ENCODE measurements around the gene GNPTG.
A peak's percentile ranks its signal among the peaks of the same experiment; 100 is the strongest.

GNPTG gene

GRCh38 chr16:1401061-1401757, 49.5 kb downstream of the GNPTG start:
- no peak for DNase-seq (ENCODE audit: low read depth, low spot score)
- H3K4me3 ChIP-seq (ENCODE audit: low read depth, low read length): no peak overlapping the region
- TF ChIP-seq CTCF (IDR thresholded peaks at IDR 0.05; ENCODE audit: low read depth, low read length): no peak
- in situ Hi-C loops (cut with HindIII; ENCODE audit: low sequenced_read_pairs): no loop called here

GRCh38 chr16:1401758-1402154, 50.0 kb downstream of the GNPTG start:
- no peak for TF ChIP-seq CTCF (IDR thresholded peaks at IDR 0.05; ENCODE audit: low read depth, low read length)
- in situ Hi-C loops (cut with HindIII; ENCODE audit: low sequenced_read_pairs): no loop called here
- no peak overlapping the region for H3K4me3 ChIP-seq (ENCODE audit: low read depth, low read length)
- DNase-seq (ENCODE audit: low read depth, low spot score): no peak

- in situ Hi-C loops (cut with HindIII; ENCODE audit: low sequenced_read_pairs): no loop called here
- no peak overlapping the region for H3K4me3 ChIP-seq (ENCODE audit: low read depth, low read length)
- no peak for DNase-seq (ENCODE audit: low read depth, low spot score)
- TF ChIP-seq CTCF (IDR thresholded peaks at IDR 0.05; ENCODE audit: low read depth, low read length): no peak
Observed at GRCh38 chr16:1403036-1403435, 51.3 kb downstream of the GNPTG start.

GRCh38 chr16:1403733-1404132, 52.0 kb downstream of the GNPTG start:
- TF ChIP-seq CTCF (IDR thresholded peaks at IDR 0.05; ENCODE audit: low read depth, low read length): no peak
- in situ Hi-C loops (cut with HindIII; ENCODE audit: low sequenced_read_pairs): no loop called here
- H3K4me3 ChIP-seq (ENCODE audit: low read depth, low read length): no peak overlapping the region
- no peak for DNase-seq (ENCODE audit: low read depth, low spot score)

GRCh38 chr16:1407753-1408152, 56.0 kb downstream of the GNPTG start:
- DNase-seq (ENCODE audit: low read depth, low spot score): peak; percentile 28
- H3K4me3 ChIP-seq (ENCODE audit: low read depth, low read length): peak overlapping the region; percentile 59
- in situ Hi-C loops (cut with HindIII; ENCODE audit: low sequenced_read_pairs): no loop called here
- no peak for TF ChIP-seq CTCF (IDR thresholded peaks at IDR 0.05; ENCODE audit: low read depth, low read length)

- DNase-seq (ENCODE audit: low read depth, low spot score): peak; percentile 88
- no peak for TF ChIP-seq CTCF (IDR thresholded peaks at IDR 0.05; ENCODE audit: low read depth, low read length)
Observed at GRCh38 chr16:1408171-1408837, 56.6 kb downstream of the GNPTG start.

More at GRCh38 chr16:1408171-1408837, 56.6 kb downstream of the GNPTG start:
- H3K4me3 ChIP-seq (ENCODE audit: low read depth, low read length): peak overlapping the region; percentile 59
- in situ Hi-C loops (cut with HindIII; ENCODE audit: low sequenced_read_pairs): no loop called here

Measured in astrocyte of the spinal cord (primary cell).